ENCODE measurements around the gene NPR2.

The NPR2 gene

GRCh38 chr9:35791297-35791921, at the start of gene NPR2:
NPR2 (plus strand) TSS chr9:35791591; CDS start chr9:35792409, 818 bp downstream.
- DNase-seq, result peak; percentile 75

GRCh38 chr9:35741740-35742139, 49.7 kb upstream of the NPR2 start:
- no peak for DNase-seq

GRCh38 chr9:35743452-35743851, 47.9 kb upstream of the NPR2 start:
- no peak for DNase-seq

- DNase-seq, result no peak
Measured at GRCh38 chr9:35743880-35744518, 47.4 kb upstream of the NPR2 start.

- no peak for DNase-seq
Measured at GRCh38 chr9:35745569-35745968, 45.8 kb upstream of the NPR2 start.

GRCh38 chr9:35746583-35746982, 44.8 kb upstream of the NPR2 start:
- DNase-seq, result no peak

GRCh38 chr9:35748242-35748857, 43.0 kb upstream of the NPR2 start:
- DNase-seq, result no peak

- peak; percentile 85 for DNase-seq
Measured at GRCh38 chr9:35748858-35749514, 42.4 kb upstream of the NPR2 start, which contains the start of the genes GBA2 and RGP1. GBA2 (minus strand) TSS chr9:35749228; CDS start chr9:35748704, 524 bp downstream. RGP1 (plus strand) TSS chr9:35749287; CDS start chr9:35749756, 469 bp downstream.

- no peak for DNase-seq
Measured at GRCh38 chr9:35749515-35750255, 41.7 kb upstream of the NPR2 start.

- DNase-seq, result no peak
Measured at GRCh38 chr9:35750256-35750531, 41.2 kb upstream of the NPR2 start.

- DNase-seq, result no peak
Measured at GRCh38 chr9:35753466-35753865, 37.9 kb upstream of the NPR2 start.

- no peak for DNase-seq
Measured at GRCh38 chr9:35754264-35754663, 37.1 kb upstream of the NPR2 start, which contains the start of gene MSMP. MSMP (minus strand) TSS chr9:35754276; CDS start chr9:35754129, 147 bp downstream.

- DNase-seq, result no peak
Measured at GRCh38 chr9:35755071-35755470, 36.3 kb upstream of the NPR2 start.

GRCh38 chr9:35756275-35757225, 34.8 kb upstream of the NPR2 start:
- DNase-seq, result no peak

- peak; percentile 80 for DNase-seq
Measured at GRCh38 chr9:35757226-35757891, 34.0 kb upstream of the NPR2 start.

- no peak for DNase-seq
Measured at GRCh38 chr9:35757892-35758275, 33.5 kb upstream of the NPR2 start.

GRCh38 chr9:35758475-35759050, 32.8 kb upstream of the NPR2 start:
- no peak for DNase-seq

- no peak for DNase-seq
Measured at GRCh38 chr9:35759795-35760194, 31.6 kb upstream of the NPR2 start.

- DNase-seq, result no peak
Measured at GRCh38 chr9:35760651-35761050, 30.7 kb upstream of the NPR2 start.

GRCh38 chr9:35763181-35763580, 28.2 kb upstream of the NPR2 start:
- no peak for DNase-seq

GRCh38 chr9:35763803-35764202, 27.6 kb upstream of the NPR2 start:
- DNase-seq, result no peak
